ENCODE data around the gene NCOA6. TPM values are rescaled to one million over a fixed set of nuclear protein-coding genes. Genes with fewer than 3 reads are reported as not detected.
A peak's percentile ranks its signal among the peaks of the same experiment; 100 is the strongest.

Gene NCOA6
- total RNA-seq, 1 donor, result 11.3 TPM

GRCh38 chr20:34676642-34677373 lies 148.6 kb downstream of the NCOA6 start, which contains the start of gene PIGU:
PIGU (minus strand) TSS chr20:34677092; CDS start chr20:34677085, 7 bp downstream.
- peak; percentile 88 for DNase-seq (ENCODE audit: low read depth)
- peak within 1 kb of the TSS; percentile 88 for H3K4me3 ChIP-seq (ENCODE audit: low read depth, low read length)
- TF ChIP-seq CTCF (IDR thresholded peaks at IDR 0.05; ENCODE audit: insufficient read depth, low read length), result peak; percentile 8

DNA sequence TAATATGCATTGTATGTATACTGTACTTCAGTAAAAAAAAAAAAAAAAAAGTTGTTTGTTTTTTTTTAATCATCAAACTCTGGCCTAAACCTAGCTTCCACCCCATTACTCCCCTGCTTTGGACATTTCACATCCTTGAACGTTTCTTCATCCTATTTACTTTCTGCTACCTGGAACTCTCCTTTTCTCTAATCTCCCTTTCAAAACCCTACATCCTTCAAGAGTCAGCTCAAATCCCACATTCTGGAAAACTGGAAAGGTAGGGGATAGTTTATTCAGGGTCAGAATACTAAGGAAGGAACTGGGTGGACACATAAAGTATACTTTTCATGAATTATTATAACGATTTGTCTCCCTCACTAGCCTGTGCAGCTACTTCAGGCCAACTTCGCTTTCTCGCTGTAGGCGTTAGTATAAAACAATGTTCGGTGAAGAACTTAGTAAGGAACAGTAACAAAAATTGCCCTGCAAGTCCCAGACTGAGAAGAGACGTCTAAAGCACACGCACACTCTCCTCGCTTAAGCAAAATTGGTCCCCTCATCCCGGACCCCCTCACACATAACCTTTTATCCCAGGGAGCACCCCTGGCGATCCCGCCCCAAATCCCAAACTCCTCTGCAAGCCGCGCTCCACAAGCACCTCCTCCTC lies 149.3 kb downstream of the NCOA6 start:
- DNase-seq (ENCODE audit: low read depth), result no peak
- peak overlapping the region; percentile 88 for H3K4me3 ChIP-seq (ENCODE audit: low read depth, low read length)
- no peak for TF ChIP-seq CTCF (IDR thresholded peaks at IDR 0.05; ENCODE audit: insufficient read depth, low read length)

DNA sequence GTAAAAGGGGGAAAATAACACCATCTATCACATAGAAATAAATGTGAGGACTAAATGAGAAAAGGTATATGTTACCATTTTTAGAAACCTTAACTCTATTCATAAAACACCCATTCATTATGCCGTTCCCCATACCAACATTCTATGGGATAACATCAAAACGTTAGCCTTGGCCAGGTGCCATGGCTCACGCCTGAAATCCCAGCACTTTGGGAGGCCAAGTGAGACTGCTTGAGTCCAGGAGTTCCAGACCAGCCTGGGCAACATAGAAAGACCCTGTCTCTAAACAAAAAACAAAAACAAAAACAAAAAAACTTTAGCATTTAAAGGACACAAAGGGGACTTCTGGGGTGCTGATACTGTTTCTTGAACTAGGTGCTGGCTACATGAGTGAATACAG lies 149.9 kb downstream of the NCOA6 start:
- TF ChIP-seq CTCF (IDR thresholded peaks at IDR 0.05; ENCODE audit: insufficient read depth, low read length), result no peak
- no peak overlapping the region for H3K4me3 ChIP-seq (ENCODE audit: low read depth, low read length)
- no peak for DNase-seq (ENCODE audit: low read depth)

- DNase-seq (ENCODE audit: low read depth), result no peak
- TF ChIP-seq CTCF (IDR thresholded peaks at IDR 0.05; ENCODE audit: insufficient read depth, low read length), result no peak
- H3K4me3 ChIP-seq (ENCODE audit: low read depth, low read length), result no peak overlapping the region
Measured at GRCh38 chr20:34673412-34673811, 152.0 kb downstream of the NCOA6 start.

DNA sequence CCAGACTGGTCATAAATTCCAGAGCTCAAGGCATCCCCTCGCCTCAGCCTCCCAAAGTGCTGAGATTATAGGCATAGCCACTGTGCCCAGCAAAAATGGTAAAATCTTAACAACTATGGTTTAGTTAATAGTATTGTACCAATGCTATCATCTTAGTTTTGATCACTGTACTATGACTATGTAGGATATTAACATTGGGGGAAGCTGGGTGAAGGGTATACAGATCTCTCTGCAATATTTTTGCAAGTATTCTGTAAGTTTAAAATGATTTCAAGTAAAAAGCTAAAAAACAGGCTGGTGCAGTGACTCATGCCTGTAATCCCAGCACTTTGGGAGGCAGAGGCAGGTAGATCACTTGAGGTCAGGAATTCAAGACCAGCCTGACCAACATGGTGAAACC lies 156.4 kb downstream of the NCOA6 start:
- DNase-seq (ENCODE audit: low read depth), result no peak
- TF ChIP-seq CTCF (IDR thresholded peaks at IDR 0.05; ENCODE audit: insufficient read depth, low read length), result no peak

More for the DNA sequence above, 156.4 kb downstream of the NCOA6 start:
- H3K4me3 ChIP-seq (ENCODE audit: low read depth, low read length), result no peak overlapping the region

Small RNA genes lying within 50 kb of the gene (small RNA-seq; reads per million reads assigned to genes)
- not detected for gene AL118520.1

Other genes starting within 250 kb of the NCOA6 start
- gene PIGU, start 148.6 kb downstream of the NCOA6 start, total RNA-seq (ENCODE audit: low replicate concordance), result 3.7 and 21.1 TPM in 2 replicates
- 2.1 and 2.5 TPM in 2 replicates for gene TP53INP2, start 121.3 kb downstream of the NCOA6 start, total RNA-seq (ENCODE audit: low replicate concordance)
- gene GGT7, start 47.2 kb upstream of the NCOA6 start, total RNA-seq (ENCODE audit: low replicate concordance), result 5.2 and 6.5 TPM in 2 replicates
- gene ACSS2, start 51.0 kb upstream of the NCOA6 start, total RNA-seq (ENCODE audit: low replicate concordance), result 32.3 and 65.3 TPM in 2 replicates
- 47.8 and 57.8 TPM in 2 replicates for gene GSS, start 130.2 kb upstream of the NCOA6 start, total RNA-seq (ENCODE audit: low replicate concordance)
- gene MYH7B, start 130.2 kb upstream of the NCOA6 start, total RNA-seq (ENCODE audit: low replicate concordance), result 0.25 TPM in 1 of 2 replicates, not detected in the other